ENCODE results near the gene EXOC8. TPM values are rescaled to one million over a fixed set of nuclear protein-coding genes. Genes with fewer than 3 reads are reported as not detected.

The EXOC8 gene
- total and polyA plus RNA-seq, 2 of the 13 experiments (the other 11 are each of a cell fraction or from before 2014, with no cell fraction given) = 2.1 to 7.9 TPM

DNA sequence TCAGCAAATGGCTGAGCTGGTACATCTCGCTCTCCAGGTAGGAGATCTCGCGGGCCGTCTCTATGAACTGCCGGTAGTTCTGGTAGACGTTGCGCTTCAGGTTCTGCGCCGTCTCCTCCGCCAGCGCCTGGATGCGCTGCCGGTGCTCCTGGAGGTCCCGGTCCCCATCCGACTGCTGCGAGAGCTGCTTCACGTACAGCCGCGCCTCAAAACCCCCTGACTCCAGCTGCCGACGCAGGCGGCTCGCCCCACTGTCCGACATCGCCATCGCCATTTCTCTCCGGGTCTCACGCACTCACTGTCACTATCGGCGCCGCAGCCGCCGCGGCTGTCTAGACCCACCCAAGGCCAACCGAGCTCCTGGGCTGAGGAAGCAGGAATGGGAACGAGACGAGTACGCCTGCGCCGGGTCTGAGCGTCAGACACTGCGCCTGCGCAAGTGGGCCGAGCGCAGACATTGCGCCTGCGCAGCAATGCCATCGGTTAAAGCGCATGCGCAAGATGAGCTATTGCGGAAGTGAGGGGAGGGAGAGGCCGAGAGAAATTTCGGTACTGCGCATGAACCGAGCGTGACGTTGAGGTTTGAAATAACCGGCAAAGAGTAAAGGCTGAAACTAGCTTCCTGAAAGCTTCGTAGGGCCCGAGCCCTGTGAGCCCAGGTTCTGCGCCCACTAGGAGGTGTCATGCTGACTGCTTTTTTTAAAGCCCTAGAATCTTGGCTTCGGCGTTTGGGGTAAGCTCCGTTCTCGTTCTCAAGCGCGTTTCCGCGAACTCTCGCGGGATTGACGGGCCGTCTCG lies at the start of gene EXOC8 (continued):
- TF ChIP-seq ZNF691 (CRISPR knock-in tag; IDR thresholded peaks at IDR 0.05; ENCODE audit: borderline replicate concordance, low read depth) (peak; percentile 62; the same call in 1 of the 2 replicates), NR2F1 (CRISPR knock-in tag; IDR thresholded peaks at IDR 0.05) (no peak), PHF20 (CRISPR knock-in tag; IDR thresholded peaks at IDR 0.05) (peak; percentile 84), RARA (CRISPR knock-in tag; IDR thresholded peaks at IDR 0.05) (0 out of 2 replicates have a peak, but pooled peaks have one; percentile 6), POLR2AphosphoS5 (IDR thresholded peaks at IDR 0.05; ENCODE audit: low read depth, low read length) (peak; percentile 80), PHF8 (CRISPR knock-in tag; IDR thresholded peaks at IDR 0.05) (peak; percentile 65; the same call in 1 of the 2 replicates), KLF9 (CRISPR knock-in tag; IDR thresholded peaks at IDR 0.05; ENCODE audit: low read depth) (peak; percentile 44; the same call in 1 of the 2 replicates), HOXA3 (CRISPR knock-in tag; IDR thresholded peaks at IDR 0.05) (0 out of 2 replicates have a peak, but pooled peaks have one; percentile 53), STAT6 (CRISPR knock-in tag; IDR thresholded peaks at IDR 0.05; ENCODE audit: borderline replicate concordance) (peak; percentile 54; the same call in 1 of the 2 replicates), RXRB (CRISPR knock-in tag; IDR thresholded peaks at IDR 0.05; ENCODE audit: borderline replicate concordance) (0 out of 2 replicates have a peak, but pooled peaks have one; percentile 36), HOXA5 (CRISPR knock-in tag; IDR thresholded peaks at IDR 0.05) (0 out of 2 replicates have a peak, but pooled peaks have one; percentile 45), ZNF557 (CRISPR knock-in tag; IDR thresholded peaks at IDR 0.05) (no peak), ZNF350 (CRISPR knock-in tag; IDR thresholded peaks at IDR 0.05; ENCODE audit: borderline replicate concordance, low read depth) (peak; percentile 80; the same call in 1 of the 2 replicates)
- TF ChIP-seq, protein P1, sequence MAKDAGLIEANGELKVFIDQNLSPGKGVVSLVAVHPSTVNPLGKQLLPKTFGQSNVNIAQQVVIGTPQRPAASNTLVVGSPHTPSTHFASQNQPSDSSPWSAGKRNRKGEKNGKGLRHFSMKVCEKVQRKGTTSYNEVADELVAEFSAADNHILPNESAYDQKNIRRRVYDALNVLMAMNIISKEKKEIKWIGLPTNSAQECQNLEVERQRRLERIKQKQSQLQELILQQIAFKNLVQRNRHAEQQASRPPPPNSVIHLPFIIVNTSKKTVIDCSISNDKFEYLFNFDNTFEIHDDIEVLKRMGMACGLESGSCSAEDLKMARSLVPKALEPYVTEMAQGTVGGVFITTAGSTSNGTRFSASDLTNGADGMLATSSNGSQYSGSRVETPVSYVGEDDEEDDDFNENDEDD (CRISPR knock-in tag; IDR thresholded peaks at IDR 0.05; ENCODE audit: borderline replicate concordance) = peak; percentile 1; the same call in 1 of the 2 replicates
- TF ChIP-seq, protein P2, sequence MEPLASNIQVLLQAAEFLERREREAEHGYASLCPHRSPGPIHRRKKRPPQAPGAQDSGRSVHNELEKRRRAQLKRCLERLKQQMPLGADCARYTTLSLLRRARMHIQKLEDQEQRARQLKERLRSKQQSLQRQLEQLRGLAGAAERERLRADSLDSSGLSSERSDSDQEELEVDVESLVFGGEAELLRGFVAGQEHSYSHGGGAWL (CRISPR knock-in tag; IDR thresholded peaks at IDR 0.05) = no peak
- TF ChIP-seq, protein P3, sequence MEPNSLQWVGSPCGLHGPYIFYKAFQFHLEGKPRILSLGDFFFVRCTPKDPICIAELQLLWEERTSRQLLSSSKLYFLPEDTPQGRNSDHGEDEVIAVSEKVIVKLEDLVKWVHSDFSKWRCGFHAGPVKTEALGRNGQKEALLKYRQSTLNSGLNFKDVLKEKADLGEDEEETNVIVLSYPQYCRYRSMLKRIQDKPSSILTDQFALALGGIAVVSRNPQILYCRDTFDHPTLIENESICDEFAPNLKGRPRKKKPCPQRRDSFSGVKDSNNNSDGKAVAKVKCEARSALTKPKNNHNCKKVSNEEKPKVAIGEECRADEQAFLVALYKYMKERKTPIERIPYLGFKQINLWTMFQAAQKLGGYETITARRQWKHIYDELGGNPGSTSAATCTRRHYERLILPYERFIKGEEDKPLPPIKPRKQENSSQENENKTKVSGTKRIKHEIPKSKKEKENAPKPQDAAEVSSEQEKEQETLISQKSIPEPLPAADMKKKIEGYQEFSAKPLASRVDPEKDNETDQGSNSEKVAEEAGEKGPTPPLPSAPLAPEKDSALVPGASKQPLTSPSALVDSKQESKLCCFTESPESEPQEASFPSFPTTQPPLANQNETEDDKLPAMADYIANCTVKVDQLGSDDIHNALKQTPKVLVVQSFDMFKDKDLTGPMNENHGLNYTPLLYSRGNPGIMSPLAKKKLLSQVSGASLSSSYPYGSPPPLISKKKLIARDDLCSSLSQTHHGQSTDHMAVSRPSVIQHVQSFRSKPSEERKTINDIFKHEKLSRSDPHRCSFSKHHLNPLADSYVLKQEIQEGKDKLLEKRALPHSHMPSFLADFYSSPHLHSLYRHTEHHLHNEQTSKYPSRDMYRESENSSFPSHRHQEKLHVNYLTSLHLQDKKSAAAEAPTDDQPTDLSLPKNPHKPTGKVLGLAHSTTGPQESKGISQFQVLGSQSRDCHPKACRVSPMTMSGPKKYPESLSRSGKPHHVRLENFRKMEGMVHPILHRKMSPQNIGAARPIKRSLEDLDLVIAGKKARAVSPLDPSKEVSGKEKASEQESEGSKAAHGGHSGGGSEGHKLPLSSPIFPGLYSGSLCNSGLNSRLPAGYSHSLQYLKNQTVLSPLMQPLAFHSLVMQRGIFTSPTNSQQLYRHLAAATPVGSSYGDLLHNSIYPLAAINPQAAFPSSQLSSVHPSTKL (CRISPR knock-in tag; IDR thresholded peaks at IDR 0.05) = peak; percentile 21; the same call in 1 of the 2 replicates
- TF ChIP-seq, protein P4, sequence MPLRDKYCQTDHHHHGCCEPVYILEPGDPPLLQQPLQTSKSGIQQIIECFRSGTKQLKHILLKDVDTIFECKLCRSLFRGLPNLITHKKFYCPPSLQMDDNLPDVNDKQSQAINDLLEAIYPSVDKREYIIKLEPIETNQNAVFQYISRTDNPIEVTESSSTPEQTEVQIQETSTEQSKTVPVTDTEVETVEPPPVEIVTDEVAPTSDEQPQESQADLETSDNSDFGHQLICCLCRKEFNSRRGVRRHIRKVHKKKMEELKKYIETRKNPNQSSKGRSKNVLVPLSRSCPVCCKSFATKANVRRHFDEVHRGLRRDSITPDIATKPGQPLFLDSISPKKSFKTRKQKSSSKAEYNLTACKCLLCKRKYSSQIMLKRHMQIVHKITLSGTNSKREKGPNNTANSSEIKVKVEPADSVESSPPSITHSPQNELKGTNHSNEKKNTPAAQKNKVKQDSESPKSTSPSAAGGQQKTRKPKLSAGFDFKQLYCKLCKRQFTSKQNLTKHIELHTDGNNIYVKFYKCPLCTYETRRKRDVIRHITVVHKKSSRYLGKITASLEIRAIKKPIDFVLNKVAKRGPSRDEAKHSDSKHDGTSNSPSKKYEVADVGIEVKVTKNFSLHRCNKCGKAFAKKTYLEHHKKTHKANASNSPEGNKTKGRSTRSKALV (CRISPR knock-in tag; IDR thresholded peaks at IDR 0.05) = 0 out of 2 replicates have a peak, but pooled peaks have one; percentile 12

Data from HepG2 (cell line).